ENCODE data around the gene EFCAB7.
"Not testable (repeated sequence)": the region's sequence is repeated elsewhere in the genome, so short reads cannot be mapped to it uniquely, and the experiment has no call there.

- not testable (repeated sequence) for TF ChIP-seq CTCF (IDR thresholded peaks at IDR 0.05 in 8 of 11, conservative IDR thresholded peaks at IDR 0.05 in 3 of 11); POLR2A (IDR thresholded peaks at IDR 0.05)
Measured at GRCh38 chr1:63572686-63573085, 49.4 kb downstream of the EFCAB7 start.
